Left ventricle myocardium inferior (tissue), 1 donor: ENCODE data around the gene MRPL9. TPM values are rescaled to one million over a fixed set of nuclear protein-coding genes. Genes with fewer than 3 reads are reported as not detected.

Experiments used
- DNase-seq: peaks from one replicate; pipeline ENCODE4 v3.0.0-alpha.2; 2020
- H3K27ac ChIP-seq: fragments of 200-600 bp; replicated peaks from 2 replicates; pipeline ENCODE4 v1.8.0; 2021
- H3K27me3 ChIP-seq: fragments of 200-600 bp; 2 replicates; pipeline ENCODE4 v1.8.0; 2021; ENCODE audit warnings: low read depth
- H3K36me3 ChIP-seq: fragments of 200-600 bp; 2 replicates; pipeline ENCODE4 v1.8.0; 2021
- H3K4me1 ChIP-seq: fragments of 200-600 bp; 2 replicates; pipeline ENCODE4 v1.8.0; 2021
- H3K4me3 ChIP-seq: fragments of 200-600 bp; 2 replicates; pipeline ENCODE4 v1.8.0; 2021; ENCODE audit warnings: mild to moderate bottlenecking, moderate library complexity
- H3K9me3 ChIP-seq: fragments of 200-600 bp; replicated peaks from 2 replicates; pipeline ENCODE4 v1.8.0; 2021
- intact Hi-C: fragments of 100-400 bp; cut with micrococcal nuclease; formaldehyde crosslinking; loops from one replicate; pipeline ENCODE4 v1.11.0; 2022
- total RNA-seq: library from RNA; stranded (reverse); fragmentation: NEBNext Ultra II Directional; extraction: Animal tissue kit (Norgen Biotek cat#: 25700); gene quantifications from one replicate; pipeline ENCODE4 v1.2.1, GENCODE V29; 2021
- TF ChIP-seq, protein P1 (sequence below): fragments of 200-600 bp; IDR thresholded peaks from 2 replicates; pipeline ENCODE4 v1.8.0; 2021; ENCODE audit warnings: antibody characterized with exemption, mild to moderate bottlenecking, borderline replicate concordance
- donor health status: DM: no; HTN: yes; CAD: no; lungs with severe emphysema.

Gene MRPL9
- total RNA-seq, 1 donor from 2014 or later: 41.8 TPM

GRCh38 chr1:151711044-151711800 lies 52.1 kb downstream of the MRPL9 start:
- no peak overlapping the region for H3K4me3 ChIP-seq
- H3K9me3 ChIP-seq: no peaks in the 10 kb centered on the region
- no peak overlapping the region for H3K27ac ChIP-seq
- intact Hi-C loops: no loop called here
- no peaks in the 10 kb centered on the region for H3K36me3 ChIP-seq
- H3K27me3 ChIP-seq: peaks cover 55% of the 10 kb centered on the region
- no peaks in the 10 kb centered on the region for H3K4me1 ChIP-seq
- TF ChIP-seq, protein P1, sequence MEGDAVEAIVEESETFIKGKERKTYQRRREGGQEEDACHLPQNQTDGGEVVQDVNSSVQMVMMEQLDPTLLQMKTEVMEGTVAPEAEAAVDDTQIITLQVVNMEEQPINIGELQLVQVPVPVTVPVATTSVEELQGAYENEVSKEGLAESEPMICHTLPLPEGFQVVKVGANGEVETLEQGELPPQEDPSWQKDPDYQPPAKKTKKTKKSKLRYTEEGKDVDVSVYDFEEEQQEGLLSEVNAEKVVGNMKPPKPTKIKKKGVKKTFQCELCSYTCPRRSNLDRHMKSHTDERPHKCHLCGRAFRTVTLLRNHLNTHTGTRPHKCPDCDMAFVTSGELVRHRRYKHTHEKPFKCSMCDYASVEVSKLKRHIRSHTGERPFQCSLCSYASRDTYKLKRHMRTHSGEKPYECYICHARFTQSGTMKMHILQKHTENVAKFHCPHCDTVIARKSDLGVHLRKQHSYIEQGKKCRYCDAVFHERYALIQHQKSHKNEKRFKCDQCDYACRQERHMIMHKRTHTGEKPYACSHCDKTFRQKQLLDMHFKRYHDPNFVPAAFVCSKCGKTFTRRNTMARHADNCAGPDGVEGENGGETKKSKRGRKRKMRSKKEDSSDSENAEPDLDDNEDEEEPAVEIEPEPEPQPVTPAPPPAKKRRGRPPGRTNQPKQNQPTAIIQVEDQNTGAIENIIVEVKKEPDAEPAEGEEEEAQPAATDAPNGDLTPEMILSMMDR: no peak
- DNase-seq: no peak

GRCh38 chr1:151710187-151710840 lies 53.0 kb downstream of the MRPL9 start:
- Histone ChIP-seq H3K9me3 (no peaks in the 10 kb centered on the region), H3K36me3 (no peaks in the 10 kb centered on the region), H3K4me1 (no peaks in the 10 kb centered on the region), H3K4me3 (no peak overlapping the region), H3K27me3 (peaks cover 49% of the 10 kb centered on the region), H3K27ac (no peak overlapping the region)
- TF ChIP-seq, protein P1: no peak
- intact Hi-C loops: no loop called here
- no peak for DNase-seq

Other genes with a start within 250 kb of the MRPL9 start
- gene TUFT1, start 223.2 kb downstream of the MRPL9 start, total RNA-seq: 3.6 TPM
- gene SNX27, start 151.4 kb downstream of the MRPL9 start, total RNA-seq: 31.8 TPM
- not detected for gene CELF3, start 46.7 kb downstream of the MRPL9 start, total RNA-seq
- gene RIIAD1, start 42.0 kb downstream of the MRPL9 start, total RNA-seq: 5.6 TPM
- gene TDRKH, start 27.0 kb upstream of the MRPL9 start, total RNA-seq: 3.8 TPM
- gene LINGO4, start 41.9 kb upstream of the MRPL9 start, total RNA-seq: 0.77 TPM
- gene RORC, start 68.3 kb upstream of the MRPL9 start, total RNA-seq: 10.3 TPM
- gene C2CD4D, start 76.3 kb upstream of the MRPL9 start, total RNA-seq: not detected
- gene THEM5, start 90.2 kb upstream of the MRPL9 start, total RNA-seq: not detected
- 15.8 TPM for gene THEM4, start 146.0 kb upstream of the MRPL9 start, total RNA-seq
- gene S100A10, start 230.4 kb upstream of the MRPL9 start, total RNA-seq: 186 TPM